Testis (tissue), 2 donors: ENCODE results near the gene ADAMTSL1.

Source experiments
- CTCF ChIP-seq, 3 experiments: fragments of 450-650 bp in 2 of 3; fragments of 200-600 bp in 1 of 3; sonication (generic) in 1 of 3; IDR thresholded peaks; one replicate each; pipeline ENCODE4 v1.5.1; 2016 to 2019; ENCODE audit warnings: antibody characterized with exemption in 3 of 3, mild to moderate bottlenecking in 2 of 3, moderate library complexity in 1 of 3
- POLR2A ChIP-seq: fragments of 450-650 bp; IDR thresholded peaks from one replicate; pipeline ENCODE4 v1.6.1; 2017; ENCODE audit warnings: antibody characterized with exemption, mild to moderate bottlenecking, moderate library complexity

GRCh38 chr9:18741359-18741758, 267.4 kb downstream of the ADAMTSL1 start:
- TF ChIP-seq CTCF (IDR thresholded peaks at IDR 0.05) (no peak), POLR2A (no peak)
